Neural progenitor cell (in vitro differentiated cells): ENCODE measurements around the gene FLVCR1. TPM values are rescaled to one million over a fixed set of nuclear protein-coding genes. Genes with fewer than 3 reads are reported as not detected.

Source experiments
- DNase-seq: peaks from one replicate; pipeline ENCODE4 v3.0.0-alpha.2; 2016; ENCODE audit warnings: low spot score
- H2AFZ ChIP-seq: fragments of 200-600 bp; sonication (generic); replicated peaks from 2 replicates; pipeline ENCODE4 v1.6.1; 2016; ENCODE audit warnings: antibody characterized with exemption
- H3F3A ChIP-seq: fragments of 200-600 bp; sonication (generic); 2 replicates; pipeline ENCODE4 v1.6.1; 2016; ENCODE audit warnings: antibody characterized with exemption, low read depth
- H3K27ac ChIP-seq: fragments of 200-600 bp; sonication (generic); 2 replicates; pipeline ENCODE4 v1.5.1; 2016; ENCODE audit warnings: mild to moderate bottlenecking
- H3K27me3 ChIP-seq: fragments of 200-600 bp; sonication (generic); 2 replicates; pipeline ENCODE4 v1.6.1; 2016; ENCODE audit warnings: mild to moderate bottlenecking, moderate library complexity
- H3K36me3 ChIP-seq: fragments of 200-600 bp; sonication (generic); 2 replicates; pipeline ENCODE4 v1.5.1; 2016
- H3K4me1 ChIP-seq: fragments of 200-600 bp; sonication (generic); 2 replicates; pipeline ENCODE4 v1.6.1; 2016; ENCODE audit warnings: mixed run types
- H3K4me2 ChIP-seq: fragments of 200-600 bp; sonication (generic); 2 replicates; pipeline ENCODE4 v1.6.1; 2016
- H3K4me3 ChIP-seq: fragments of 200-600 bp; sonication (generic); 2 replicates; pipeline ENCODE4 v1.5.1; 2016
- H3K79me2 ChIP-seq: fragments of 200-600 bp; sonication (generic); 2 replicates; pipeline ENCODE4 v1.6.1; 2016; ENCODE audit warnings: low read depth
- H3K9ac ChIP-seq: fragments of 200-600 bp; sonication (generic); 2 replicates; pipeline ENCODE4 v1.6.1; 2016
- H3K9me3 ChIP-seq: fragments of 200-600 bp; sonication (generic); 2 replicates; pipeline ENCODE4 v1.5.1; 2016; ENCODE audit warnings: low read depth
- H4K20me1 ChIP-seq: fragments of 200-600 bp; sonication (generic); 2 replicates; pipeline ENCODE4 v1.6.1; 2016; ENCODE audit warnings: low read depth
- H3K27ac Mint-ChIP-seq: 3 replicates; pipeline ENCODE4 v1.8.0; 2021; ENCODE audit warnings: mixed read lengths
- H3K27me3 Mint-ChIP-seq: 2 replicates; pipeline ENCODE4 v1.8.0; 2022; ENCODE audit warnings: low read depth, mild to moderate bottlenecking, inconsistent platforms, moderate library complexity, mixed read lengths; ENCODE audit not compliant: insufficient read depth
- H3K36me3 Mint-ChIP-seq: 3 replicates; pipeline ENCODE4 v1.8.0; 2021; ENCODE audit warnings: mixed read lengths
- H3K4me1 Mint-ChIP-seq: 3 replicates; pipeline ENCODE4 v1.8.0; 2021; ENCODE audit warnings: mixed read lengths
- H3K4me3 Mint-ChIP-seq: 3 replicates; pipeline ENCODE4 v1.8.0; 2021; ENCODE audit warnings: mild to moderate bottlenecking, moderate library complexity, mixed read lengths
- H3K9me3 Mint-ChIP-seq: 3 replicates; pipeline ENCODE4 v1.8.0; 2020; ENCODE audit warnings: mixed read lengths
- CTCF ChIP-seq: fragments of 200-600 bp; sonication (generic); IDR thresholded peaks from 2 replicates; pipeline ENCODE4 v1.5.1; 2017; ENCODE audit warnings: antibody characterized with exemption, mild to moderate bottlenecking
- EZH2 ChIP-seq: fragments of 200-600 bp; sonication (generic); IDR thresholded peaks from 2 replicates; pipeline ENCODE4 v1.6.1; 2017; ENCODE audit warnings: antibody characterized with exemption, mild to moderate bottlenecking, moderate library complexity
- EZH2phosphoT487 ChIP-seq: fragments of 200-600 bp; sonication (generic); IDR thresholded peaks from 2 replicates; pipeline ENCODE4 v1.6.1; 2017; ENCODE audit warnings: antibody characterized with exemption
- small RNA-seq: library from RNA; depleted of rRNA; stranded (forward); fragments of <200 nt; gene quantifications from one replicate; pipeline ENCODE3, GENCODE V24; 2015
- total RNA-seq: library from RNA; depleted of rRNA; stranded (reverse); fragments of >200 nt; gene quantifications from 2 replicates; pipeline ENCODE4 v1.2.3, GENCODE V29; 2015; ENCODE audit warnings: low replicate concordance

Gene FLVCR1
- total RNA-seq, 1 donor from 2014 or later = 33.2 TPM

- peaks cover 8% of the 10 kb centered on the region for H3F3A ChIP-seq
- peaks cover 18% of the 10 kb centered on the region for H3K27me3 ChIP-seq
- no peaks in the 10 kb centered on the region for H3K79me2 ChIP-seq
- DNase-seq = no peak
- H3K27ac ChIP-seq = no peak overlapping the region
- Mint-ChIP-seq H3K27me3 (peaks cover 7% of the 10 kb centered on the region), H3K27ac (no peak overlapping the region), H3K9me3 (peaks cover 2% of the 10 kb centered on the region), H3K4me1 (peaks cover 7% of the 10 kb centered on the region), H3K4me3 (no peak overlapping the region), H3K36me3 (peaks cover 2% of the 10 kb centered on the region)
- no peak overlapping the region for H2AFZ ChIP-seq
- no peaks in the 10 kb centered on the region for H3K9me3 ChIP-seq
- no peak overlapping the region for H3K4me3 ChIP-seq
- H3K9ac ChIP-seq = no peak overlapping the region
- H3K4me2 ChIP-seq = no peak overlapping the region
- H3K36me3 ChIP-seq = no peaks in the 10 kb centered on the region
- no peak for TF ChIP-seq EZH2phosphoT487
- no peak for TF ChIP-seq EZH2
- no peaks in the 10 kb centered on the region for H4K20me1 ChIP-seq
- no peaks in the 10 kb centered on the region for H3K4me1 ChIP-seq
These were observed 87.5 kb downstream of the FLVCR1 start for GRCh38 chr1:212945463-212946160.

- Histone ChIP-seq H3K27me3 (peaks cover 30% of the 10 kb centered on the region), H4K20me1 (no peaks in the 10 kb centered on the region), H3K9me3 (no peaks in the 10 kb centered on the region), H3K27ac (no peak overlapping the region), H3F3A (peaks cover 12% of the 10 kb centered on the region), H3K4me1 (peaks cover 8% of the 10 kb centered on the region), H3K4me2 (no peak overlapping the region), H3K4me3 (no peak overlapping the region), H2AFZ (no peak overlapping the region), H3K9ac (no peak overlapping the region), H3K36me3 (no peaks in the 10 kb centered on the region), H3K79me2 (peaks cover 4% of the 10 kb centered on the region)
- no peak for TF ChIP-seq EZH2phosphoT487
- no peak for TF ChIP-seq CTCF
- no peak for TF ChIP-seq EZH2
- no peak overlapping the region for H3K27ac Mint-ChIP-seq
- H3K4me3 Mint-ChIP-seq = no peak overlapping the region
- no peak for DNase-seq
- peaks cover 2% of the 10 kb centered on the region for H3K9me3 Mint-ChIP-seq
- peaks cover 8% of the 10 kb centered on the region for H3K4me1 Mint-ChIP-seq
- H3K27me3 Mint-ChIP-seq = peaks cover 7% of the 10 kb centered on the region
- peaks cover 2% of the 10 kb centered on the region for H3K36me3 Mint-ChIP-seq
These were observed 88.8 kb downstream of the FLVCR1 start for GRCh38 chr1:212946872-212947271.

Small RNA genes lying within 50 kb of the gene (small RNA-seq; reads per million reads assigned to genes)
- not detected for gene AC104333.1
- gene AC104333.2 = not detected

Other genes with a start within 250 kb of the FLVCR1 start
- gene ATF3, start 249.5 kb upstream of the FLVCR1 start, total RNA-seq = 7.2 and 7.8 TPM in 2 replicates
- gene BATF3, start 158.4 kb upstream of the FLVCR1 start, total RNA-seq = 0.53 TPM in 1 of 2 replicates, not detected in the other
- gene NSL1, start 66.5 kb upstream of the FLVCR1 start, total RNA-seq = 63.7 and 77.6 TPM in 2 replicates
- gene TATDN3, start 66.4 kb upstream of the FLVCR1 start, total RNA-seq = 12.5 and 18.8 TPM in 2 replicates
- gene SPATA45, start 10.6 kb upstream of the FLVCR1 start, total RNA-seq = 1.1 TPM in 1 of 2 replicates, not detected in the other
- 5.2 and 10.7 TPM in 2 replicates for gene VASH2, start 92.3 kb downstream of the FLVCR1 start, total RNA-seq
- 70.6 and 101 TPM in 2 replicates for gene ANGEL2, start 157.6 kb downstream of the FLVCR1 start, total RNA-seq
- gene RPS6KC1, start 193.0 kb downstream of the FLVCR1 start, total RNA-seq = 21.5 and 32.6 TPM in 2 replicates